ENCODE results near the gene TMEM121B. TPM values are rescaled to one million over a fixed set of nuclear protein-coding genes. Genes with fewer than 3 reads are reported as not detected.

TMEM121B gene
- total and polyA plus RNA-seq, 7 experiments from 2014 or later: 0.13 to 2.6 (median 0.24) TPM; not detected in 2

- peaks cover 0 to 12% (median 3%) of the 10 kb centered on the region in 5 donors for H3K36me3 Mint-ChIP-seq
- no peak overlapping the region for H3K27ac ChIP-seq (ENCODE audit: low read depth, low read length)
- H3K4me1 ChIP-seq (ENCODE audit: control insufficient read depth in 2 of 2, insufficient read depth in 2 of 2, low read length in 2 of 2): peaks cover 27 to 46% of the 10 kb centered on the region in 2 donors
- no peaks in the 10 kb centered on the region for H3K27me3 ChIP-seq (ENCODE audit: control insufficient read depth in 2 of 2, insufficient read depth in 2 of 2, low read length in 2 of 2)
- H3K36me3 ChIP-seq (ENCODE audit: control insufficient read depth in 2 of 3, insufficient read depth in 3 of 3, low read length in 3 of 3): peaks cover 0 to 21% (median 5%) of the 10 kb centered on the region in 3 experiments
- peak overlapping the region in 6 of 9 donors; percentile 60 to 92 (median 78) for H3K27ac Mint-ChIP-seq
- no peaks in the 10 kb centered on the region for H3K9me3 ChIP-seq (ENCODE audit: control insufficient read depth in 2 of 3, low read length in 3 of 3)
- H3K4me3 ChIP-seq (ENCODE audit: low read length): no peak overlapping the region
- H3K4me3 Mint-ChIP-seq: no peak overlapping the region
- H3K9me3 Mint-ChIP-seq: no peaks in the 10 kb centered on the region
- H3K4me1 Mint-ChIP-seq: peaks cover 60 to 90% (median 79%) of the 10 kb centered on the region in 7 donors
- intact Hi-C loops (cut with micrococcal nuclease): no loop called here
- DNase-seq (no peak), ATAC-seq (no peak)
- peaks cover 0 to 6% (median 0%) of the 10 kb centered on the region in 5 donors for H3K27me3 Mint-ChIP-seq
- POLR2A ChIA-PET: interaction anchor here (0.7 to 16.1 kb wide), 3 partner anchors 15 to 26 kb away, joined by 3 to 114 read pairs (median 3); no protein-coding TSS in a partner anchor
- CTCF ChIA-PET: no interaction called here
Observed at GRCh38 chr22:17113600-17113999, 7.6 kb downstream of the TMEM121B start.

- Histone ChIP-seq H3K27me3 (ENCODE audit: control insufficient read depth in 2 of 2, insufficient read depth in 2 of 2, low read length in 2 of 2) (no peaks in the 10 kb centered on the region), H3K4me3 (ENCODE audit: low read length) (no peak overlapping the region), H3K36me3 (ENCODE audit: control insufficient read depth in 2 of 3, insufficient read depth in 3 of 3, low read length in 3 of 3) (peaks cover 0 to 31% (median 5%) of the 10 kb centered on the region in 3 experiments), H3K4me1 (ENCODE audit: control insufficient read depth in 2 of 2, insufficient read depth in 2 of 2, low read length in 2 of 2) (peaks cover 16 to 38% of the 10 kb centered on the region in 2 donors), H3K9me3 (ENCODE audit: control insufficient read depth in 2 of 3, low read length in 3 of 3) (no peaks in the 10 kb centered on the region), H3K27ac (ENCODE audit: low read depth, low read length) (no peak overlapping the region)
- intact Hi-C loops (cut with micrococcal nuclease): no loop called here
- H3K9me3 Mint-ChIP-seq: no peaks in the 10 kb centered on the region
- ChIA-PET POLR2A (interaction anchor here (16.1 kb wide), 1 partner anchor 25 kb away, joined by 114 read pairs; no protein-coding TSS in a partner anchor), CTCF (interaction anchor here (0.6 kb wide), 1 partner anchor 23 kb away, joined by 4 read pairs; no protein-coding TSS in a partner anchor)
- H3K36me3 Mint-ChIP-seq: peaks cover 0 to 13% (median 3%) of the 10 kb centered on the region in 5 donors
- H3K27me3 Mint-ChIP-seq: no peaks in the 10 kb centered on the region
- H3K27ac Mint-ChIP-seq: peak overlapping the region in 8 of 9 donors; percentile 17 to 92 (median 67)
- ATAC-seq (no peak), DNase-seq (no peak)
- H3K4me3 Mint-ChIP-seq: no peak overlapping the region
- H3K4me1 Mint-ChIP-seq: peaks cover 53 to 85% (median 72%) of the 10 kb centered on the region in 7 donors
Observed at GRCh38 chr22:17112491-17113042, 8.6 kb downstream of the TMEM121B start.

- no peaks in the 10 kb centered on the region for H3K27me3 Mint-ChIP-seq
- peaks cover 53 to 85% (median 72%) of the 10 kb centered on the region in 7 donors for H3K4me1 Mint-ChIP-seq
- peak overlapping the region in 1 of 10 donors; percentile 13 for H3K4me3 Mint-ChIP-seq
- no peak for DNase-seq
- intact Hi-C loops (cut with micrococcal nuclease): no loop called here
- no peaks in the 10 kb centered on the region for H3K9me3 ChIP-seq (ENCODE audit: control insufficient read depth in 2 of 3, low read length in 3 of 3)
- peaks cover 0 to 41% (median 5%) of the 10 kb centered on the region in 3 experiments for H3K36me3 ChIP-seq (ENCODE audit: control insufficient read depth in 2 of 3, insufficient read depth in 3 of 3, low read length in 3 of 3)
- no peak overlapping the region for H3K4me3 ChIP-seq (ENCODE audit: low read length)
- peaks cover 4 to 38% of the 10 kb centered on the region in 2 donors for H3K4me1 ChIP-seq (ENCODE audit: control insufficient read depth in 2 of 2, insufficient read depth in 2 of 2, low read length in 2 of 2)
- H3K27ac ChIP-seq (ENCODE audit: low read depth, low read length): no peak overlapping the region
- peak overlapping the region; percentile 25 to 89 (median 45) for H3K27ac Mint-ChIP-seq
- H3K36me3 Mint-ChIP-seq: peaks cover 0 to 23% (median 8%) of the 10 kb centered on the region in 5 donors
- ATAC-seq: no peak
- H3K27me3 ChIP-seq (ENCODE audit: control insufficient read depth in 2 of 2, insufficient read depth in 2 of 2, low read length in 2 of 2): no peaks in the 10 kb centered on the region
- H3K9me3 Mint-ChIP-seq: no peaks in the 10 kb centered on the region
- ChIA-PET CTCF (interaction anchor here (0.6 kb wide), 1 partner anchor 372 kb away, joined by 3 read pairs; no protein-coding TSS in a partner anchor), POLR2A (interaction anchor here (0.6 to 16.1 kb wide), 3 partner anchors 13 to 23 kb away, joined by 4 to 114 read pairs (median 4); no protein-coding TSS in a partner anchor)
Observed at GRCh38 chr22:17110791-17111550, 10.2 kb downstream of the TMEM121B start.

GRCh38 chr22:17109976-17110375 is 11.2 kb downstream of the TMEM121B start:
- Mint-ChIP-seq H3K4me1 (peaks cover 46 to 85% (median 72%) of the 10 kb centered on the region in 7 donors), H3K27me3 (no peaks in the 10 kb centered on the region), H3K36me3 (peaks cover 0 to 28% (median 11%) of the 10 kb centered on the region in 5 donors), H3K9me3 (no peaks in the 10 kb centered on the region), H3K27ac (peak overlapping the region in 6 of 9 donors; percentile 23 to 87 (median 50)), H3K4me3 (no peak overlapping the region)
- H3K4me3 ChIP-seq (ENCODE audit: low read length): no peak overlapping the region
- H3K36me3 ChIP-seq (ENCODE audit: control insufficient read depth in 2 of 3, insufficient read depth in 3 of 3, low read length in 3 of 3): peaks cover 0 to 50% (median 8%) of the 10 kb centered on the region in 3 experiments
- DNase-seq (no peak), ATAC-seq (no peak)
- H3K9me3 ChIP-seq (ENCODE audit: control insufficient read depth in 2 of 3, low read length in 3 of 3): no peaks in the 10 kb centered on the region
- peaks cover 4 to 35% of the 10 kb centered on the region in 2 donors for H3K4me1 ChIP-seq (ENCODE audit: control insufficient read depth in 2 of 2, insufficient read depth in 2 of 2, low read length in 2 of 2)
- no peak overlapping the region for H3K27ac ChIP-seq (ENCODE audit: low read depth, low read length)
- H3K27me3 ChIP-seq (ENCODE audit: control insufficient read depth in 2 of 2, insufficient read depth in 2 of 2, low read length in 2 of 2): no peaks in the 10 kb centered on the region
- intact Hi-C loops (cut with micrococcal nuclease): no loop called here
- ChIA-PET CTCF (no interaction called here), POLR2A (interaction anchor here (0.6 to 16.1 kb wide), 3 partner anchors 15 to 40 kb away, joined by 4 to 114 read pairs (median 4); no protein-coding TSS in a partner anchor)

DNA sequence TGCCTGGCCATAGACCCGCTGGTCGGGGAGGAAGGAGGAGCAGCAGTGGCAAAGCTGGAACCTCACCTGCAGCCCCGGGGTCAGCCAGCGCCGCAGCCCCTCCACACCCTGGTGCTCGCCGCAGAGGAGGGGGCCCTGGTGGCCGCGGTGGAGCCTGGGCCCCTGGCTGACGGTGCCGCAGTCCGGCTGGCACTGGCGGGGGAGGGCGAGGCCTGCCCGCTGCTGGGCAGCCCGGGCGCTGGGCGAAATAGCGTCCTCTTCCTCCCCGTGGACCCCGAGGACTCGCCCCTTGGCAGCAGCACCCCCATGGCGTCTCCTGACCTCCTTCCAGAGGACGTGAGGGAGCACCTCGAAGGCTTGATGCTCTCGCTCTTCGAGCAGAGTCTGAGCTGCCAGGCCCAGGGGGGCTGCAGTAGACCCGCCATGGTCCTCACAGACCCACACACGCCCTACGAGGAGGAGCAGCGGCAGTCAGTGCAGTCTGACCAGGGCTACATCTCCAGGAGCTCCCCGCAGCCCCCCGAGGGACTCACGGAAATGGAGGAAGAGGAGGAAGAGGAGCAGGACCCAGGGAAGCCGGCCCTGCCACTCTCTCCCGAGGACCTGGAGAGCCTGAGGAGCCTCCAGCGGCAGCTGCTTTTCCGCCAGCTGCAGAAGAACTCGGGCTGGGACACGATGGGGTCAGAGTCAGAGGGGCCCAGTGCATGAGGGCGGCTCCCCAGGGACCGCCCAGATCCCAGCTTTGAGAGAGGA is 11.9 kb downstream of the TMEM121B start:
- H3K4me1 ChIP-seq (ENCODE audit: control insufficient read depth in 2 of 2, insufficient read depth in 2 of 2, low read length in 2 of 2): peaks cover 4 to 33% of the 10 kb centered on the region in 2 donors
- no peak overlapping the region for H3K4me3 ChIP-seq (ENCODE audit: low read length)
- peaks cover 39 to 84% (median 71%) of the 10 kb centered on the region in 7 donors for H3K4me1 Mint-ChIP-seq
- H3K27ac Mint-ChIP-seq: peak overlapping the region in 2 of 9 donors; percentile 43 to 54
- ATAC-seq (no peak), DNase-seq (no peak)
- H3K27ac ChIP-seq (ENCODE audit: low read depth, low read length): no peak overlapping the region
- CTCF ChIA-PET: no interaction called here
- intact Hi-C loops (cut with micrococcal nuclease): no loop called here
- no peaks in the 10 kb centered on the region for H3K9me3 ChIP-seq (ENCODE audit: control insufficient read depth in 2 of 3, low read length in 3 of 3)
- POLR2A ChIA-PET: interaction anchor here (16.1 kb wide), 1 partner anchor 22 kb away, joined by 114 read pairs; no protein-coding TSS in a partner anchor
- H3K36me3 ChIP-seq (ENCODE audit: control insufficient read depth in 2 of 3, insufficient read depth in 3 of 3, low read length in 3 of 3): peaks cover 0 to 57% (median 8%) of the 10 kb centered on the region in 3 experiments
- no peaks in the 10 kb centered on the region for H3K9me3 Mint-ChIP-seq
- no peak overlapping the region for H3K4me3 Mint-ChIP-seq
- peaks cover 0 to 35% (median 15%) of the 10 kb centered on the region in 5 donors for H3K36me3 Mint-ChIP-seq
- H3K27me3 ChIP-seq (ENCODE audit: control insufficient read depth in 2 of 2, insufficient read depth in 2 of 2, low read length in 2 of 2): no peaks in the 10 kb centered on the region
- no peaks in the 10 kb centered on the region for H3K27me3 Mint-ChIP-seq
